GOT3 (cell line): ENCODE data around the gene WFIKKN2.
A peak's percentile ranks its signal among the peaks of the same experiment; 100 is the strongest.
"Not testable (repeated sequence)": the region's sequence is repeated elsewhere in the genome, so short reads cannot be mapped to it uniquely, and the experiment has no call there.

Experiments
- DNase-seq: peaks from one replicate; lab custom pipeline; 2025; ENCODE audit warnings: mixed read lengths; lab: John Stamatoyannopoulos, UW

WFIKKN2 gene

GRCh38 chr17:50853781-50854180 is 18.4 kb downstream of the WFIKKN2 start:
- DNase-seq, result no peak

DNA sequence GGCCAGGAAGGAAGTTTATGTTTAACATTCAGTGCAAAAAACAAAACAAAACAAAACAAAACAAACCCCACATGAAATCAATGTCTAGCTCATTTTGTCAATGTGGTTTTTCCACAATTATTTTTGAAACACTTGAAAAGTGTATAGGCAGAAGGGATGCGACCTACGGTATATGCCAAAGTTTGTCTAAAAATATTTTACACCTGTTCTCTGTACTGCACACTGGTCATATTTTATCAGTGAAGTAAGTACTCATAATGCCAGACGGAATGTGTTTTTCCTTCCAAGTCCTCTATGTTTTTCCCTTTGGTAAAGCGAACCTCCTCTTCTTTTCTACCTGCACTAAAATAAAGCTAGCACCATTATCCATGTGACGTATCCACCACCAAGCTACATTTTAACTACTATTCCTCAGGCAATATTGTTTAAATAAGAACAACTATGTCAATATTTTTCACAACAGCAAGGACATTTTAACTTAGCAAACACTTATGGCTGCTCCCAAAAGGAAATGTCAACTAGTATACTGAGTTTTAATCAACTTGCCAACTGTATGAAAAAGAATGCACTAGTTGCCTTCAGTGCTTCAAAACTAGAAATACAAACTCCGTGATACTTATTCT is 20.4 kb downstream of the WFIKKN2 start:
- no peak for DNase-seq

GRCh38 chr17:50856431-50856830 is 21.0 kb downstream of the WFIKKN2 start:
- no peak for DNase-seq

DNA sequence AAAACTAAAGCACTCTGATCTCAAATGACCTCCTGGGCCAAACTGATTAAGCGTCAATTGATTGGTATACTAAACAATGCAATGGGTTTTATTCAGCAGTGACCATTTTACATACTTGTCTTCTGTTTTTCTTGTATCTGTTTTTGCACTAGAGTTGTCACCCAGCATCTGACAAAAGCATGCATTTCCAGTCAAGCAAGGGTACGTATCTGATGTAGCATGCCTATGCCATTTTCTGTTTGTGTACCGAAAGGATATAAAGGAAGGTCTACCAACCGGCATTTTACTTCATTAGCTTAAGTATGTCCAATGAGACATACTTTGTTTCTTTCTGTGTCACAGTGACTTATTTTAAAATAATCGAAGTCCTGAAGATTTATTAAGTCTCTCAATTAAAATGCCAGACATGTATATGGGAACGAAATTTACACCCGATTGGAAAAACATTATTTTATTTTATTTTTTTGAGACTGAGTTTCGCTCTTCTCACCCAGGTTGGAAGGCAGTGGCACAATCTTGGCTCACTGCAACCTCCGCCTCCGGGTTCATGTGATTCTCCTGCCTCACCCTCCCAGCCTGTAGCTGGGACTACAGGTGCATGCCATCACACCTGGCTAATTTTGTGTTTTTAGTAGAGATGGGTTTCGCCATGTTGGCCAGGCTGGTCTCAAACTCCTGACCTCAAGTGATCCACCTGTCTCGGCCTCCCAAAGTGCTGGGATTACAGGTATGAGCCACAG is 23.3 kb downstream of the WFIKKN2 start:
- DNase-seq, result no peak

GRCh38 chr17:50859727-50860126 is 24.3 kb downstream of the WFIKKN2 start:
- not testable (repeated sequence) for DNase-seq

DNA sequence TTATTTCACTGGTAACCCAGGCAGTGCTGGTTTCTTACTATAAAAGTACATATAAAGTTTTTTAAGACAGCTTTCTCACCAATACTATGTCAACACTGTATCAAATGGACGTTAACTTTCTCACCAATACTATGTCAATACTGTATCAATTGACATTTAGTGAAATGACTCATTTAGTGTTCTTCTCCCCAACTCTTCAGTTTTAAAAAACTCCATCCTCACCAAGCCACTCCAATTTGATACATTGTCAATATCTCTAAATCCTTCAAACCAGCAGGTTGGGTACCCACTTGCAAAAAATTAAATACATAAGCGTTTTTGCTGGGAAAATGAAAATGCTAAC is 25.9 kb downstream of the WFIKKN2 start:
- DNase-seq, result no peak

DNA sequence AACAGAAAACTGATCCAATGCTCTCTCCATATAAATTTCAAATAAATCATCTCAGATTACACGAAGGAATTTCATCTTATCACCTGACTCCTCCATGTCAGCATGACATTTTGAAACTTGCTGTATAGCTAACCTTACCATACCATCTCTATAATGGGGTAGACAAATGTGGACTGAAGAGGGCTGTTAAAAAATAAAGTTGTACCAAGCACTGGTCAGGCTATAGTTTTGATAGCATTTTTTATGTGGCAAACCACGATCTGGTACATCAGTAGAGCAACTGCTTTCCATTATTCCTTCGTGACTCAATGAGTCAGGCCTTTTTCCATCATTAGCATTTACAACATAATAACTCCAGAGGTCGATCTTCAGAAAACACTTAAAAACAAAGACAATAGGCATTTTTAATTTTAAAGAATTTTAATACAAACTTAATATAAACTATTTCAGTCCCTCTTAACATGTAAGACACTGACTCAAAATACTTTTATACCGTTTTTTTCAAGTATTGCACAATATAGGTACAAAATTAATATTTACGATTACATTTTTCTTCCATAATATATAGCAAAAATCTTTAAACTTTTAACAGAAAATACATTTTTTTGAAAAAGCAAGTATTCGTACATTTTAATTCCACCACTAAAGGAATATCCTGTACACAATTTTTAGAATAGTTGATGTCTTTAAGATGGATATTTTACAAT is 26.6 kb downstream of the WFIKKN2 start:
- no peak for DNase-seq

- DNase-seq, result no peak
These were observed 27.9 kb downstream of the WFIKKN2 start for GRCh38 chr17:50863221-50863843.

- DNase-seq, result no peak
These were observed 28.5 kb downstream of the WFIKKN2 start for GRCh38 chr17:50863931-50864330.

- DNase-seq, result no peak
These were observed 29.3 kb downstream of the WFIKKN2 start for GRCh38 chr17:50864747-50865059.

- DNase-seq, result no peak
These were observed 29.9 kb downstream of the WFIKKN2 start for GRCh38 chr17:50865060-50865867.

DNA sequence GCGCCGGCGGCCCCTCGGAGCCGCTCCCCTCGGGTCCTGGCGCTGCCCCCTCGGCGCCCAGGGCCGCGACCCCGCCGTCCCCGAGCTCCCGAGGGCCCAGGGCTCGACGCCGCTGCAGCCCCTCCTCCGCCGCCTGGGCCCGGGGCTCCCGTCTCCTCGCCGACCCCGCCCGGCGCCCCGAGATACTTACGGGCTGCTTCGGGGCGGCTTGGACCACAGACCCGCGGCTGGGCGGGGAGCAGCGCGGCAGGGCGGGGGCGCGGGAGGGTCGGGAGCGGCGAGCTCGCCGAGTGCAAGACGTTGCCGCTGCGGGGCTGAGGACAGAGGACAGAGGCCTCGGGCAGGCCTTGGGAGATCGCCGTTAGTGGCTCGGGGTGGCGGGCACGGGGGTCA is 30.5 kb downstream of the WFIKKN2 start:
- no peak for DNase-seq

DNA sequence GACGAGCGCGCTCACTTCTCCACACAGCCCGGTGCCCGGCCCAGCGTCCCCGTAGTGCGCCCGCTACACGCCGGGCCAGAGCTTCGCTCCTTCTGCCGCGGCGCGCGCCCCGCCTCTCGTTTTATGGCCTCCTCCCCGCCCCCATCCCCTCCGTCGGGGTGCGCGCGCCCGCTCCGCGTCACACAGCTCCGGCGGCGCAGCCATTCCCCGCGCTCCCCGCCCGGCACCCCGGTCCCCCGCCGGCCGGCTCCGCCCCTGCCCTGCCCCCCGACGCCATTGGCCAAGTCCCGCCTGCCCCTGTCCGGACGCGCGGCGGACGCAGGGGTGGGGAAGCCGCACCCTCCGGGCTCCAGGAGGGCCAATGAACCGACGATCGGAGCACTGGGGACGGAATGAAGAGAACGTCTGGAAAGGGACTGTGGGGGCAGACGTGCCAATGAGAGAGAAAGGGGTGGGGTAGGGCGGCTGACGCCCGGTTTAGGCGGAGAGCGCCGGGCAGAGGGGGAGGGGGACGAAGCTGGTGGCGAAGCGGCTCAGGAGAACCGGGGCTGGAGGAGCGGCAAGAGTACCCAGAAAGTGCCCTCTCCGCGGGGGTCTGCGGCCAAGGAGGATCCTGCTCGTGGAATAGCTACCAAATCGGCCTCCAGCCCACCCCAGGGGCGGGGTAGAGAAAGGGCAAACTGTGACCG is 31.0 kb downstream of the WFIKKN2 start, which contains the start of gene TOB1:
Gene TOB1 (minus strand): TSS at position 94 of the 689 bp plus-strand sequence. CDS start 2,337 bp downstream, outside the sequence.
- DNase-seq, result peak; percentile 87

DNA sequence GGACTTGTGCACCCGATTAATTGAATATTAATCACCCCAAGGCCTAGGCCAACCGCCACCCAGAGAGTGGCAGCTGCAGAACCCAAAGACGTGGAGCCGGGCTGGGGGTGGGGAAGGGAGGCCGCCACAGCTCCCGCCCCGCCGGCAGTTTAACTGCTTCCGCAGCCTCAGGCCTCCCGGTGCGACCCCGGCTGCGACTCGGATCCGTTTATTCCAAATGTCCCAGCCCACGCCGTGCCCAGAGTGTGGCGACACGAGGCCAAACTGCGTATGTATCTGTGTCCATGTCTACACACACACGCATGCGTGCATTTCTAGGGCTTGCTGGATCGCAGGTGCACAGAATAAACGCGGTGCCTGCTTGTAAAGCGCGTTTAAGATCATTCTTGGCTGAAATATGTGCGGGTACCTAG is 31.6 kb downstream of the WFIKKN2 start:
- peak; percentile 54 for DNase-seq

DNA sequence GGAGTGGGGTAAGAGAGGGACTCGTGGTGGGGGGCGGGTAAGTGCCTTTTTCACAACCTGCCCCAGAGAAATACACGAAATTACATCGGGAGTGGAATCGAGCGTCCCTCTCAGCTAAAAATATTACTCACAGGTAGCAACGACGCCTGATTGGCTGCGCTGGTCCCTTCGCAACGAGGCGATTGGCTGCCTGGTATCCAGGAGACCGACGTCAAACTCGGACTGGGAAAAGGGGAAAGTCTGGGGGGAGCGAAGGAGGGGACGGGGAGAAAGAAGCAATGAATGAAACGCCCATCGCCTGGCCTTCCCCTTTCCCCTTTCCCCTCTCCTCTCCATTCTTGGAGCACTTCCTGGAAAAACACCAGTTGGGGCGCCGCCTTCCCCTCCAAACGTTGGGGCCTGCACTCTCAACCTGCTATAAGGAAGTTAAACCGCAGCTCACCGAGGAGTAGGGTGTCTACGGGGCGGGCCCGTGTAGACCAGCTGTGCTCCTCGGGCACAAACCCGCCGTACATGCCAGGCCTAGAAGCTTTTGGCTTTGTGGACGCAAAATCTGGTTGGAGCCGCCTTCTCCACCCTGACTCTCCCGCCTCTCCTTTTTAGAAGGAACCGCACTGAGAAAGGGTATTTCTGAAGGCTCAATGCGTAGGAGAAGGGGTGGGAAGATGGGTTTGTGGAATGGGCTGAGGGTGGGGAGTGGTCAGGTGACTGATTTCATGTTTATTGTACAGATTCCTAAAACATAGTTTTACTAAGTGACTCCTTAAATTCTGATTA is 32.2 kb downstream of the WFIKKN2 start:
- peak; percentile 76 for DNase-seq

DNA sequence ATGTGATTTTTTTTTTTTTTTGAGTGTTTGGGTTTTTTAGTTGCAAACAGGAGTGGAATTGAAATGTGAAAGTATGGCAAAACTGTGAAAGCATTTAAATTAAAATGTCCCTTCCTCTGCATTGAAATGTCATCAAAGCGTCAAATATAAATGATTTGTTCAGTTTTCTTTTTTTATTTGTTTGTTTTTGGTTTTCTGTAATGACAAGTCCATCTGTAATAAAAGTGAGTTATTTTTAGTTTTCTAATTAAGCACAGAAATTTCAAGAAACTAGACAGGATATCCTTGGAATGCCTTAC is 32.7 kb downstream of the WFIKKN2 start:
- no peak for DNase-seq

DNA sequence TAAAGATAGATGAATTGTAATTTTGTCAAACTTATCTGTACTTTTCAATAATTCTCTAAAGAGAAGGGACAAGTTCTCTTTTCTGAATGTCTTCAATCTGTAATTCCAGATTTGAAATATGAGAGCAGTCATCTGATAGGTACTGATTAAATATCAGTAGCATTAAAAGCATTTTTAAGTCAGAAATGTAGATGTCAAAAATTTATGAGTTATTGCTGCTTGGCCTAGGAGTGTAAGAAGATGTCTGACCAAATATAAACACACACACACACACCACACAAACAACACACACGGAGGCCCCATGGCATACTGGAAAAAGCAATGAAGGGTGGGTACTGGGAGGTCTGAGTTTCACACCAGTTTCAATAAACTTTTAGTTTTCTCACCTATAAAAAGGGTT is 33.2 kb downstream of the WFIKKN2 start:
- DNase-seq, result no peak

DNA sequence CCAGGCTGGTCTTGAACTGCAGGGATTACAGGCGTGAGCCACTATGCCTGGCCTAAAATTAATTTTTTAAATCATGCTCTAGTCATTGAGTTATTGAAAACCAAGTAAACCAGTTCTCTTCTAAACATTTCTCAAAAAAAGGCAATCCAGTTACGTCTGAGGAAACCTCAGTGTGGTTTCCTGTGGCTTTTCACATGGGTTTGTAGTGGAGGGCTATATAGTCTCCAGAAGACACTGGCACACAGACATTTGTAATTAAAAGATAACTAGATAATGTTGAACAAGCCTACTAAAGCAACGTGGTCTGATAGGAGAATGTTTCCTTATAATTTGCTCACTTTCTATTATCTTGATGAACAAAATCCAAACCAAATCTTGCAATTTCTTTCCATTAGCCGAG is 36.0 kb downstream of the WFIKKN2 start:
- DNase-seq, result no peak

DNA sequence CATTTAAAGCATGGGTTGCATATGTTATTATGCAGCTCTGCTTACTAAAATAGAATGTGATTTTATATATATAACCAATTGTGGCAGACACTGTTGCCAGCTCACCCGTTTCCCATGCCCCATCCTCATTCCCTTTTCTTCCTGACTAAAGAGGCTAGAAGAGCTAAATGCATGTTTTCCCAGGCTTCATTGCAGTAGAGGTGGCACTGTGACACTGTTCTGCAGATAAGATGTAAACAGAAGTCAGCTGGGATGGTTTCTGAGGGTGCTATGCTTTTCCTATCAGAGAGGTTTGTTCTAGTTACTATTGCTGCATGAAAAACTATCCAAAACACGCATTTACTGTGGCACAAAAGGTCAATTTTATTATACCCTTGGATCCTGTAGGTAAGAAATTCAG is 36.5 kb downstream of the WFIKKN2 start:
- no peak for DNase-seq

- DNase-seq, result no peak
These were observed 37.5 kb downstream of the WFIKKN2 start for GRCh38 chr17:50872710-50873424.
